IMR-90 (cell line): ENCODE measurements around the gene KRT4. TPM values are rescaled to one million over a fixed set of nuclear protein-coding genes. Genes with fewer than 3 reads are reported as not detected.

Source experiments
- ATAC-seq: fragments of 200-7000 bp; cut with Tn5 transposase; 2 replicates; pipeline ENCODE4 v1.9.1; 2020; ENCODE audit warnings: low read depth, mild to moderate bottlenecking, moderate library complexity
- BruUV-seq: library from RNA; stranded (reverse); fragments of 400-500 nt; replicated peaks from 2 replicates; lab custom pipeline; 2021; lab: Mats Ljungman, UMichigan
- CTCF ChIA-PET: fragments of 300-600 bp; formaldehyde crosslinking; extraction: SDS; loops from one replicate; lab custom pipeline; 2021; ENCODE audit warnings: antibody characterized with exemption; lab: Yijun Ruan, JAX
- POLR2A ChIA-PET: fragments of 300-600 bp; sonication (Branson Sonifier 250); formaldehyde crosslinking; loops from one replicate; lab custom pipeline; 2022; ENCODE audit warnings: antibody characterized with exemption; ENCODE audit not compliant: unreplicated experiment; lab: Charles Lee
- DNase-seq: peaks from one replicate; pipeline ENCODE4 v3.0.0; 2013
- H2AFZ ChIP-seq: replicated peaks from 2 replicates; pipeline ENCODE3; 2013; ENCODE audit warnings: low read length, mild to moderate bottlenecking; ENCODE audit not compliant: poor library complexity
- H2AK5ac ChIP-seq: 2 replicates; pipeline ENCODE4 v1.6.1; 2013; ENCODE audit warnings: low read depth, low read length, inconsistent platforms
- H2AK9ac ChIP-seq: replicated peaks from 2 replicates; pipeline ENCODE3; 2013; ENCODE audit warnings: mild to moderate bottlenecking, low read depth, low read length, moderate library complexity; ENCODE audit not compliant: poor library complexity
- H2BK120ac ChIP-seq: 2 replicates; pipeline ENCODE4 v1.6.1; 2013; ENCODE audit warnings: low read depth, low read length, inconsistent platforms
- H2BK15ac ChIP-seq: 3 replicates; pipeline ENCODE4 v1.6.1; 2013; ENCODE audit warnings: low read depth, low read length, inconsistent platforms
- H2BK20ac ChIP-seq: 2 replicates; pipeline ENCODE4 v1.6.1; 2013; ENCODE audit warnings: low read depth, mild to moderate bottlenecking, inconsistent platforms, low read length, moderate library complexity
- H2BK5ac ChIP-seq: 2 replicates; pipeline ENCODE4 v1.6.1; 2013; ENCODE audit warnings: mild to moderate bottlenecking, low read depth, low read length, inconsistent platforms; ENCODE audit not compliant: poor library complexity, severe bottlenecking
- H3K14ac ChIP-seq: replicated peaks from 2 replicates; pipeline ENCODE4 v1.6.1; 2013; ENCODE audit warnings: low read depth, low read length, inconsistent platforms
- H3K18ac ChIP-seq: 2 replicates; pipeline ENCODE4 v1.6.1; 2013; ENCODE audit warnings: low read depth, low read length, control low read depth
- H3K23ac ChIP-seq: 2 replicates; pipeline ENCODE4 v1.6.1; 2013; ENCODE audit warnings: low read depth, low read length, inconsistent platforms
- H3K27ac ChIP-seq: 2 replicates; pipeline ENCODE4 v1.5.1; 2013; ENCODE audit warnings: mild to moderate bottlenecking, control low read depth, low read length; ENCODE audit not compliant: insufficient read depth
- H3K27me3 ChIP-seq: 2 replicates; pipeline ENCODE4 v1.6.1; 2013; ENCODE audit warnings: low read length; ENCODE audit not compliant: control insufficient read depth, insufficient read depth
- H3K36me3 ChIP-seq: 2 replicates; pipeline ENCODE4 v1.6.1; 2013; ENCODE audit warnings: low read length, mixed read lengths; ENCODE audit not compliant: control insufficient read depth, insufficient read depth
- H3K4ac ChIP-seq: 2 replicates; pipeline ENCODE4 v1.6.1; 2013; ENCODE audit warnings: low read depth, low read length, inconsistent platforms
- H3K4me1 ChIP-seq: 2 replicates; pipeline ENCODE4 v1.6.1; 2013; ENCODE audit warnings: low read length, mixed read lengths; ENCODE audit not compliant: control insufficient read depth, insufficient read depth
- H3K4me2 ChIP-seq: 2 replicates; pipeline ENCODE4 v1.6.1; 2013; ENCODE audit warnings: low read depth, mild to moderate bottlenecking, control low read depth, low read length, moderate library complexity
- H3K4me3 ChIP-seq: 2 replicates; pipeline ENCODE4 v1.5.1; 2013; ENCODE audit warnings: low read depth, mild to moderate bottlenecking, control low read depth, low read length, moderate library complexity; ENCODE audit not compliant: insufficient read depth
- H3K56ac ChIP-seq: 2 replicates; pipeline ENCODE4 v1.6.1; 2013; ENCODE audit warnings: low read length, inconsistent platforms; ENCODE audit not compliant: insufficient read depth; ENCODE audit errors: extremely low read depth
- H3K79me1 ChIP-seq, 2 experiments: 2 replicates each; pipeline ENCODE4 v1.6.1; 2013; ENCODE audit warnings: low read length in 2 of 2, inconsistent platforms in 1 of 2, low read depth in 1 of 2
- H3K9ac ChIP-seq: 2 replicates; pipeline ENCODE4 v1.6.1; 2013; ENCODE audit warnings: low read depth, low read length, control low read depth
- H3K9me1 ChIP-seq: 2 replicates; pipeline ENCODE4 v1.6.1; 2013; ENCODE audit warnings: low read length, inconsistent platforms; ENCODE audit not compliant: insufficient read depth
- H3K9me3 ChIP-seq: 2 replicates; pipeline ENCODE4 v1.6.1; 2013; ENCODE audit warnings: low read length; ENCODE audit not compliant: control insufficient read depth, insufficient read depth
- H4K20me1 ChIP-seq: 2 replicates; pipeline ENCODE4 v1.6.1; 2013; ENCODE audit warnings: low read length, inconsistent platforms; ENCODE audit not compliant: insufficient read depth
- H4K5ac ChIP-seq: 2 replicates; pipeline ENCODE4 v1.6.1; 2013; ENCODE audit warnings: mild to moderate bottlenecking, low read depth, low read length, control low read depth
- H4K8ac ChIP-seq, 2 experiments: 2 replicates each; pipeline ENCODE4 v1.6.1; 2013; ENCODE audit warnings: low read depth in 2 of 2, low read length in 2 of 2, control low read depth in 1 of 2, inconsistent platforms in 1 of 2
- H4K91ac ChIP-seq: 2 replicates; pipeline ENCODE4 v1.6.1; 2013; ENCODE audit warnings: low read depth, low read length, inconsistent platforms; ENCODE audit not compliant: insufficient read depth
- MAFK ChIP-seq: IDR thresholded peaks from 2 replicates; pipeline ENCODE4 v1.6.1; 2012; ENCODE audit warnings: low read depth, low read length, improper control_type of control experiment
- NFE2L2 ChIP-seq: fragments of 150-350 bp; IDR thresholded peaks from 2 replicates; pipeline ENCODE4 v1.6.1; 2016; ENCODE audit warnings: low read depth, mild to moderate bottlenecking, low read length
- POLR2A ChIP-seq: IDR thresholded peaks from 2 replicates; pipeline ENCODE4 v1.6.1; 2012; ENCODE audit warnings: mild to moderate bottlenecking, low read depth, low read length
- RCOR1 ChIP-seq: IDR thresholded peaks from 2 replicates; pipeline ENCODE4 v1.6.1; 2012; ENCODE audit warnings: mild to moderate bottlenecking, low read length, improper control_type of control experiment; ENCODE audit not compliant: insufficient replicate concordance
- WGBS, 2 experiments: methylation state at CpG; one replicate each; pipeline versions ENCODE4 v1.1.5 to v1.1.7; 2013; ENCODE audit warnings: missing lambda C conversion rate in 2 of 2; ENCODE audit not compliant: insufficient read length in 1 of 2; ENCODE audit errors: extremely low coverage in 2 of 2; 5-methylcytosine and 5-hydroxymethylcytosine counted together
- dilution Hi-C: fragments of 300-500 bp; cut with HindIII; formaldehyde crosslinking; loops from one replicate; pipeline ENCODE4 v1.14.3; 2018; ENCODE audit warnings: low sequenced_read_pairs; ENCODE audit not compliant: unreplicated experiment
- in situ Hi-C: fragments of 300-500 bp; cut with MboI; formaldehyde crosslinking; loops from 3 replicates; pipeline ENCODE4 v1.14.3; 2019; ENCODE audit warnings: low sequenced_read_pairs, inconsistent platforms, mixed read lengths
- intact Hi-C: fragments of 100-400 bp; cut with micrococcal nuclease; formaldehyde crosslinking; loops from 2 replicates; pipeline ENCODE4 v1.10.0; 2022
- polyA plus RNA-seq, 3 experiments: library from polyadenylated mRNA; depleted of rRNA; stranded (reverse); fragments of >200 nt; gene quantifications; 2 replicates each; pipeline ENCODE4 v1.2.3, GENCODE V29; 2012; ENCODE audit warnings: low replicate concordance in 1 of 3
- total RNA-seq: library from RNA; depleted of rRNA; stranded (reverse); fragments of >200 nt; gene quantifications from 2 replicates; pipeline ENCODE4 v1.2.3, GENCODE V29; 2012

Gene KRT4
- total and polyA plus RNA-seq, 2 of the 4 experiments (the other 2 are of a cell fraction): under 0.01 to 0.07 TPM

- no peak overlapping the region for H3K4me2 ChIP-seq
- DNase-seq: no peak
- 87% methylated on average over 3 of the region's 15 CpGs; no CpG with 5 or more reads in 1 of the 2 experiments for WGBS, 2 experiments
Measured at GRCh38 chr12:52835271-52836041, 21.5 kb upstream of the KRT4 start.

More at GRCh38 chr12:52835271-52836041, 21.5 kb upstream of the KRT4 start:
- Histone ChIP-seq H3K4me1 (peaks cover 18% of the 10 kb centered on the region), H3K23ac (no peak overlapping the region; the same call in 1 of the 2 replicates), H3K27me3 (peaks cover 3% of the 10 kb centered on the region; the same call in 1 of the 2 replicates), H3K9me3 (no peaks in the 10 kb centered on the region), H3K18ac (peak overlapping the region; percentile 18; the same call in 1 of the 2 replicates), H3K27ac (no peak overlapping the region; the same call in 1 of the 2 replicates), H4K5ac (no peak overlapping the region), H3K9me1 (peaks cover 20% of the 10 kb centered on the region), H3K56ac (peak overlapping the region; percentile 24; the same call in 1 of the 2 replicates), H2BK15ac (0 out of 3 replicates have a peak overlapping the region, but pooled peaks have one; percentile 5), H3K14ac (peak overlapping the region; percentile 94), H2AK5ac (peak overlapping the region; percentile 87), H2AK9ac (peak overlapping the region; percentile 76), H3K4me3 (no peak overlapping the region), H2BK20ac (peak overlapping the region; percentile 88), H3K79me1 (no peaks in the 10 kb centered on the region), H2BK120ac (peak overlapping the region; percentile 54), H4K91ac (peak overlapping the region; percentile 81), H4K20me1 (no peaks in the 10 kb centered on the region), H3K9ac (no peak overlapping the region), H2AFZ (peak overlapping the region; percentile 36), H3K4ac (peak overlapping the region; percentile 63), H2BK5ac (peak overlapping the region; percentile 6), H4K8ac (peak overlapping the region; percentile 17 to 56; a peak in 3 of 4 replicates), H3K36me3 (no peaks in the 10 kb centered on the region)
- no TSS peak for BruUV-seq
- dilution Hi-C loops: no loop called here
- CTCF ChIA-PET: no interaction called here
- ATAC-seq: no peak
- in situ Hi-C loops: no loop called here
- TF ChIP-seq NFE2L2 (no peak), MAFK (no peak), RCOR1 (no peak), POLR2A (0 out of 2 replicates have a peak, but pooled peaks have one; percentile 6)
- intact Hi-C loops: no loop called here
- POLR2A ChIA-PET: no interaction called here
